KOPT-K1 (cell line): Measurements from ENCODE around the gene HAS3.
"Not testable (repeated sequence)": the region's sequence is repeated elsewhere in the genome, so short reads cannot be mapped to it uniquely, and the experiment has no call there.

Experiments used
- H3K27ac ChIP-seq: fragments of 200-600 bp; sonication (generic); 2 replicates; pipeline ENCODE4 v1.5.1; 2016; ENCODE audit warnings: antibody characterized with exemption, mild to moderate bottlenecking, low read depth, low read length; ENCODE audit not compliant: poor library complexity, severe bottlenecking
- H3K36me3 ChIP-seq: fragments of 200-600 bp; sonication (generic); 2 replicates; pipeline ENCODE4 v1.5.1; 2017; ENCODE audit warnings: antibody characterized with exemption, mild to moderate bottlenecking, low read length, moderate library complexity; ENCODE audit not compliant: insufficient read depth
- H3K9me3 ChIP-seq: fragments of 200-600 bp; sonication (generic); 2 replicates; pipeline ENCODE4 v1.5.1; 2017; ENCODE audit warnings: antibody characterized with exemption, low read length, mild to moderate bottlenecking; ENCODE audit not compliant: insufficient read depth, poor library complexity, severe bottlenecking

The HAS3 gene, protein sequence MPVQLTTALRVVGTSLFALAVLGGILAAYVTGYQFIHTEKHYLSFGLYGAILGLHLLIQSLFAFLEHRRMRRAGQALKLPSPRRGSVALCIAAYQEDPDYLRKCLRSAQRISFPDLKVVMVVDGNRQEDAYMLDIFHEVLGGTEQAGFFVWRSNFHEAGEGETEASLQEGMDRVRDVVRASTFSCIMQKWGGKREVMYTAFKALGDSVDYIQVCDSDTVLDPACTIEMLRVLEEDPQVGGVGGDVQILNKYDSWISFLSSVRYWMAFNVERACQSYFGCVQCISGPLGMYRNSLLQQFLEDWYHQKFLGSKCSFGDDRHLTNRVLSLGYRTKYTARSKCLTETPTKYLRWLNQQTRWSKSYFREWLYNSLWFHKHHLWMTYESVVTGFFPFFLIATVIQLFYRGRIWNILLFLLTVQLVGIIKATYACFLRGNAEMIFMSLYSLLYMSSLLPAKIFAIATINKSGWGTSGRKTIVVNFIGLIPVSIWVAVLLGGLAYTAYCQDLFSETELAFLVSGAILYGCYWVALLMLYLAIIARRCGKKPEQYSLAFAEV

DNA sequence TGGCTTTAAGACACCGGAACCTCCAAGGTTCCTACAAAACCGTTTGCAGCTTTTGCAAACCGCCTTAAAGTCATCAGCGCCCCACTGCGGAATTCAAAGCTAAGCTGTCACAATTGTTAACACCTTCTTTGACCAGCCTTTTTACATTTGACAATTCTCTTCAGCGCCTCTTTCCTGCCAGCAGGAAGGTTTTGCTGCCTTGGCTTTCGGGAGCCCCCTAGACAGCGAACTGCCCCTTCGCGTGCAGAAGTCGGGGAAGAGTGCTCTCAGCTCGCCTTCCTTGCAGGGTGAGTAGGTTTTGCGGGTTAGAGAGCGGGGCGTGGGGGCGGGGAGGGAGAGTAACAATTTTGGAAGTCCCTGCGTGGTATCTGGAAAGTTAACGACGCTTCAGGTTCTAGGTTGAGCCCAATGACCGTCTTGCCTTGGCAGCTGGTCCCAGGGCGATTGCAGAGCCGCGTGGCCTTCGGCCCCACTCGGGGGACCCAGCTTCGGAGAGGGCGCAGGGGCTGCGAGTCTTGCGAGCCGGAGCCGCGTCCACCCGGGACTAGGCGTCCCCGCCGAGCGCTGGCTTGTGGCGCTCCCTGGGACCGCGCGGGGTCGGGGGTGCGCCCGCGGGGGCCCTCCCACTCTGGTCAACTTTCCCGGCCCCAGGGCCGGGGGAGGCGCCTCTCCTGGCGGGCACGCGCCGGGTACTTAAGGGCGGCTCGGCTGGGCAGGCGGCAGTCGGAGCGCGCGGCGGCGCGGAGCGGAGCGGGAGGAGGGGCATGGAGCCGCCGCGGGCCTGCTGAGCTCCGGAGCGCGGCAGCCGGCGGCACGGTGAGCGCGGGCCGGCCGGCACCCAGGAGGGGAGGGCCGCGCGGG, at the start of gene HAS3:
Gene HAS3 (plus strand): TSS at position 153 of the 861 bp plus-strand sequence. CDS start 3,743 bp downstream, outside the sequence.
- Histone ChIP-seq H3K27ac (peak within 1 kb of the TSS; percentile 29), H3K9me3 (no peaks in the 10 kb centered on the region), H3K36me3 (peaks cover 2% of the 10 kb centered on the region; the same call in 1 of the 2 replicates)

DNA sequence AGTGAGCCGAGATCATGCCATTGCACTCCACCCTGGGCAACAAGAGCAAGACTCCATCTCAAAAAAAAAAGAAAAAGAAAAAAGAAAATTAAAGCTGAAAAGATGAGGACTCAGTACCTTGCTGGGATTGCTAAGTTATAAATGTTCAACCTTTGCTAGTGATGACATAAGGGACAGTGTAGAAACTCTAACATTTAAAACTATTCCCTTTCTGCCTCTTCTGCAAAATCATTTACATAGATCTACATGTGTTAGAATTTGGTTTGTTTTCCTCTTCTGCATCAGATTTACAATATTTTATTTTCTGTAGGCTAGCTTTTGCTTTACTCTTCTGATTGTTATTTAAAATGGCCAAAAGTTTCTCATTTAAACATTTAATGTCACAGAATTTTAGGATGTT, 49.5 kb upstream of the HAS3 start:
- Histone ChIP-seq H3K9me3 (no peaks in the 10 kb centered on the region), H3K36me3 (no peaks in the 10 kb centered on the region), H3K27ac (no peak overlapping the region)

DNA sequence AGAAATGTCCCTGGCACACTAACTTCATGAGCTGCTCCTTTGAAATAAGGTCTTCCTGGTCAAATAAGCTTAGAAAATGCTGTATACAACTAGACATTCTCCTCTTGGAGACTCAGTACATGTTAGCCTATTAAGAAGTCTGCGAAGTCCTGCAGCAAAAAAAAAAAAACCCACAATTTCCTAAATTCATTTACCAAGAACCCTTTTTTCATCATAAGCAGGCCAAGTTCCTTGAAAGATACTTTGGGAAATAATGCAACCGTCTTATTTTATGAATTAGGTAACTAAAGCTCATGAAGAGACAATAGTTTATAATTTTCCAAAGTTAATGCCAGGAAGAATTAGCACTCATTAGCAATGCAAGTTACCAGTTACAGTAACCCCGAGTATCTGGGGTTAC, 49.0 kb upstream of the HAS3 start:
- H3K27ac ChIP-seq = no peak overlapping the region
- H3K36me3 ChIP-seq = no peaks in the 10 kb centered on the region
- H3K9me3 ChIP-seq = no peaks in the 10 kb centered on the region

DNA sequence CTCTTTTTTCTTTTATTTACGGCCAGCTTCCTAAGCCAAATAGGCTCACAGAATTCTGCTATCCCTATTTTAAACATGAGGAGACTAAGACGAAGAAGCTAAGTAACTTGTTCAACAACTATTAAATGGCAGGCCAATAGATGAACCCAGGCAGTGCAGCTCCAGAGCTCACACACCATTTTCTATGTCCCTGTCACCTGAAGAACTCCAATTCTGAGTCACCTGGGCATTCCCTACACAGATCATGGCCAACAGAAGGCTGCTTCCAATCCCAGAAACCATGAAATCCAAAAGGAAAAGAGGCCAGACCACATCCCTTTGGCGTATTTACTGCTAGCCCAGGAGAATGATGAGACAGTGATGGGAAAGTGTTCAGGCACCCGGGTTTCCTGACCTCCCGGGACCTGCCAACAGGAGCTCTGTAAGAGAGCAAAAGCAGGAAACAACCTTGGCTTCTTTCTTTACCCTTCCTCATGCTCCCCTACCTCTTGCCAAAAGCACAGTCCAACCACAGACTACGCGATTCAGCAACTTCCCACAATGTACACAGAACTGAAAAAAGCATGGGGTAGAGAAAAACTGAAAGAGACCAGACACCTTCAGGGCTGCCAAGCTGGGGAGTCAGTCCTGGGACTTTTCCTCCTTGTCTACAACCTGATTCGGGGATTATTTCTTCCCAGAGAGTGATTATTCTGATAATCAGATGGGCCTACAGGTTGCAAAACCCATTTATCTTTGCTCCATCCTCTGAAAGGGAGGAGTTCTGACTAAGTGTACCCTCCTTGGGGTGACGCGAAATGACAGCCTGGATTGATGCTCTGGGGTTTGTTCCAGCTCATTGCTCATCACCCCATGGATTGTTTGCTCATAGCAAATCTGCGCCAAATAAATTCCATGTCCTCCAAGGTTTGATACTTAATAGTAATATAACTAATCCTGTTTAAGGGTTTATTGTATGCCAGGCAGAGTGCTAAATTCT, 47.8 kb upstream of the HAS3 start:
- Histone ChIP-seq H3K9me3 (no peaks in the 10 kb centered on the region), H3K36me3 (no peaks in the 10 kb centered on the region), H3K27ac (peak overlapping the region; percentile 50)

DNA sequence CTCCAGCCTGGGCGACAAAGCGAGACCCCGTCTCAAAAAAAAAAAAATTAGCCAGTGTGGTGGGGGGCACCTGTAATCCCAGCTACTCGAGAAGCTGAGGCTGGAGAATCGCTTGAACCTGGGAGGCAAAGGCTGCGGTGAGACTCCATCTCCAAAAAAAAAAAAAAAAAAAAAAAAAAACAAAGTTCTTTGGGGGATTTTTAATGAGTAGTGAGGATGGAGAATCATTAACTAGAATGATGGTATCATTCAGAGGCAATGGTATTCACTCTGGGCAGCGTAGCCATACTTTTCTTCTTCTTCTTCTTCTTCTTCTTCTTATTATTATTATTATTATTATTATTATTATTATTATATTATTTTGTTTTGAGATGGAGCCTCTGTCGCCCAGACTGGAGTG, 42.0 kb upstream of the HAS3 start:
- H3K27ac ChIP-seq, H3K36me3 ChIP-seq, H3K9me3 ChIP-seq: not testable (repeated sequence)

DNA sequence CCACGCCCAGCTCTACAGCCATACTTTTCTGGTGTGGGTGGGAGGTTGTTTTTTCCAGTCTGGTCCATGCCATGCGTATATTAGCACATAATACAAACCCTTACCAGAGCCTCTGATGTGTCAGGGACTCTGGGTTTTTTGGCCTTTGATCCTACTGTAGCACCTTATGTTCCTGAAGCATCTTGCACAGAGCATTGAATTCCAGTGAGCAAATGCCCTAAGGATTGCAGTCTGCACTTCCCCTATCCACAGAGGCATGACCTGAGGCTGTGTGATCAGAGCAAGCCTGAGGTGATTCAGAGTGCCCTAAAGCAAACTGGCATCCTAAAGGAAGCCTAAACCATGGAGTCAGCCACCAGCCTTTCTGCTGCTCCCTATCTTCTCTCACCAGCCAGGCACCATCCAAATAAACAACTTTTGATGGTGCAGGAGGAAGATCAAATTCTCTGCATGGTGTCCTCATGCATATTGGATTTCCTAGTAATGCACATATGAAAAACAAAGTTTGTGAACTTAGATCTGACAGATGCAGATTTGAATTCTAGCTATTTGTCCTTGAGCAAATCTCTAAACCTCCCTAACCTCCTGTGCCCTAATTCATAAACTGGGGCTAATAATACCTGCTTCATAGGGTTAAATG, 41.2 kb upstream of the HAS3 start:
- H3K27ac ChIP-seq = no peak overlapping the region
- H3K9me3 ChIP-seq = no peaks in the 10 kb centered on the region
- H3K36me3 ChIP-seq = no peaks in the 10 kb centered on the region

DNA sequence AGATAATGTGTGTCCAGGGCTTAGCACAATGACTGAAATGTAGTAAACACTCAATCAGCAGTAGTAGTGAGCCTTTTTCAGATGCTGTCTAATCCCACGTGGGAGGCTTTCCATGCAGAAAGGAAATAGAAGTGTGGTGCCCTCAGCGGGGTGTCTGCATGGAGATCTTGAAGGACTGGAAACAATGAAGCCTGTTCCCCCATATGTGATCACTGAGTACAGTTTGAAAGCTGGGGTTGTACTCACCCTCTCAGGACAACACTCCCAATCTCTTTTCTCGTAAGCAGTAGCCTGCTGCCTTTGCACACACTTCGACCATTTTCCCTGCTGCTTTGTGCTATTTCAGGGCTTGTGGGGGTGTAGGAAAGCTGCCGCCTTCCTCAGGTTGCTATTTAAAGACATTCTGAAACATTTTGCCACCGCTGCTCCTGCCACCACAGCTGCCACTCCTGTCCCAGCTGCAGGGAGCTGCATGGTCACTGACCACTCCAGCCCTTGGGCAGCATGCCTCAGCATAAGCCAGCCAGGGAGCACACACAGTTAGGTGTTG, 40.6 kb upstream of the HAS3 start:
- Histone ChIP-seq H3K36me3 (no peaks in the 10 kb centered on the region), H3K27ac (no peak overlapping the region), H3K9me3 (no peaks in the 10 kb centered on the region)

DNA sequence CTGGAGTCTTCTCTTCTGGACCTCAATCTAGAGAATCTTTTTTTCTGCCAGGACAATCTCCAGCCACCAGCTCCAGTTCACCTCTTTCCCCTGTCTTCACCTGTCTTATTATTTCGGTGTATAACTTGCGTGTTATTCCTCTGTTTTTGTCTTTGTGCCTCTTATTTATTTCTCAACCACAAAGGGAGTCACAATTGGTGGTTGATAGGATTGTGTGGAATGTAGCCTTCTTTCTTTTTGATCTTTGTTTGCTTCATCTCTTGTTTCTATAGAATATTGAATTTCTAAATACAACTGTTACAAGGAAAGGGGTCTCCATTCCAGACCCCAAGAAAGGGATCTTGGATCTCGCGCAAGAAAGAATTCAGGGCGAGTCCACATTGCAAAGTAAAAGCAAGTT, 35.9 kb upstream of the HAS3 start:
- Histone ChIP-seq H3K27ac (no peak overlapping the region), H3K36me3 (no peaks in the 10 kb centered on the region), H3K9me3 (no peaks in the 10 kb centered on the region)

DNA sequence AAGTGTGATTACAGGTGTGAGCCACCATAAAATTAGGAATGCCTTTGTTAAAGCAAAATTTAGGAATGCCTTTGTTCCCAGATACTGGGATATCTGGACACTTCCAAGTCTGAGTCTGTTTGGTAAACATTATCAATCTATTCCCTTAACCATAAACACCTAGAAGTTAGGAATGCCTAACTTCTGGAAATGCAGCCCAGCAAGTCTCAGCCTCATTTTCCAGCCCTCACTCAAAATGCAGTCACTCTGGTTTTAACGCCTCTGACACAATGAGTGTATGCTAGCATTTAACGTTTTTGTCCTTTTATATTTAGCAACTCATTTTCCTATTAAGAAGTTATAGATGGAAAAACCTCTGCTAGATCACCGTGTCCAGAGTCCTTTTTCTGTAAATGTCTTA, 34.4 kb upstream of the HAS3 start:
- Histone ChIP-seq H3K36me3 (no peaks in the 10 kb centered on the region), H3K9me3 (no peaks in the 10 kb centered on the region), H3K27ac (peak overlapping the region; percentile 83)

DNA sequence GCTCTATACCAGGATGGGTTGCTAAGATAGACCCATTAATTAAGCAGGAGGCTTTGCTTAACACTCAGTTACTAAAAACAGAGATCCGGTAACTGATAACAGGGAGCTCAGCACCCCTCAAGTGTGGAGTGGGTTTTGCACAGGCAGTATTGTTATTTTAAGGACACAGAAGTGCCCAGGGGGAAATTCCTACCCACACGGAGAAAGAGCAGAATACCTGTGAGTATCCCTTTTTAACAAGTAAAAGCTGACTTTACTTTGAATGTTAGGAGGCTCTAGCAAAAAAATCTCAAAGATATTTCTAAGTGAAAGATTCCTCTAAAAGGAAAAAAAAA, 32.8 kb upstream of the HAS3 start:
- Histone ChIP-seq H3K9me3 (no peaks in the 10 kb centered on the region), H3K36me3 (no peaks in the 10 kb centered on the region), H3K27ac (peak overlapping the region; percentile 83)

DNA sequence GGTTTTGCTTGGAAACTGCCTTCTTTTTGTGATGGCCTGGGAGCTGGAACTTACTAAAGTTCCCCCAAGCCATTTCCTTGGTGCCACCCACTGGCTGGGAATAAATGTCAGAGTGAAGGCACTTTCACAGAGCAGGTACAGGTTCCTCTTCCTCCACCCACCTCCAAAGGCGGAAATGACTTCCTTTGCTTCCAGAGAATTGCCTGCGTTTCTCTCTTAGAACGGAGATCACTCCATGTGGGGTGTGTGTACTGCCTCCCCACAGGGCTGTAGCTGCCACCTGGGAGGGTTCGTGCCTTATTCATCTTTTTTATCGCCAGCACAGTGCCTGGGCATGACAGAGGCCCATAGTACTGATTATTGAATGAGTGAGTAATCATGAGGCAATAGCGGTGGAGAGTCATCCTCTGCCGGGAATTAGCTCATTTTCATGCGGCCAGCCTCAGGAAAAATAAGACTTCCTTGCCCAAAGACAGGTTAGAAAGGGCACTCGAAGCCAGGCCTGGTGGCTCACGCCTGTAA, 32.2 kb upstream of the HAS3 start:
- H3K9me3 ChIP-seq = no peaks in the 10 kb centered on the region

DNA sequence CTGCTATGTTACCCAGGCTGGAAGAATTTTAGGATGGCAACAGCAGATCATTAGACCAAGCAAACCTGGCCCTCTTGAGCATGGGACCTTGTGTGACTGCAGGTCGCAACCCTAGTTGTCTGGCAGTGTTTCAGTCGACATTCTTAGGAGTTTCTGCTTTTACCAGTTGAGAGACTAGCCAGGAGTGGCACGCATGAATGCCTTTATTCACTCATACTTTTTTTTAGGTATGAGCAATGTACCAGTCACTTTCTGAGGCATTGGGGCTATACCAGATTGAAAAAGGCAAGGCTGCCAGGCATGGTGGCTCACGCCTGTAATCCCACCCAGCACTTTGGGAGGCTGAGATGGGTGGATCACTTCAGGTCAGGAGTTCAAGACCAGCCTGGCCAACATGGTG, 28.2 kb upstream of the HAS3 start:
- Histone ChIP-seq H3K27ac (no peak overlapping the region), H3K36me3 (no peaks in the 10 kb centered on the region), H3K9me3 (no peaks in the 10 kb centered on the region)

More for the DNA sequence above, 32.2 kb upstream of the HAS3 start:
- peak overlapping the region; percentile 83 for H3K27ac ChIP-seq
- H3K36me3 ChIP-seq = no peaks in the 10 kb centered on the region

DNA sequence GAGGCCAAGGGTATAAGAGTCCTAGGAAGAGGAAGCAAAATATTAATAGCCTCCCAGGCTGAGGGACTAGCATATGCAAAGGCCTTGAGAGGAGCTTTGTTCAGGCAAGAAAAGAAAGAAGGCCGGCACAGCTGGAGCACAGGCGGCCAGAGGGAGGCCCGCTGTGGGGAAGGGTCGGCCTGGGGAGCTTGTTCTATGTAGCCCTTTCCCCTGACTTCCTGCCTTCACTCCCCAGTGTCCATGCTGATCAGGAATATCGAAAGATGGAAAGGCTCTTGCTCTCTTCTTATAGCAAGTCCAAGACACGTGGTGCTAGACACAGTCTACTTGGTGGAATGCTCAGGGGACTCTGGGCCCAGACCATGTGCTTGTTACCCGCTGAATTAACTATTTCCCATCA, 27.4 kb upstream of the HAS3 start:
- Histone ChIP-seq H3K36me3 (no peaks in the 10 kb centered on the region), H3K9me3 (no peaks in the 10 kb centered on the region), H3K27ac (no peak overlapping the region)

DNA sequence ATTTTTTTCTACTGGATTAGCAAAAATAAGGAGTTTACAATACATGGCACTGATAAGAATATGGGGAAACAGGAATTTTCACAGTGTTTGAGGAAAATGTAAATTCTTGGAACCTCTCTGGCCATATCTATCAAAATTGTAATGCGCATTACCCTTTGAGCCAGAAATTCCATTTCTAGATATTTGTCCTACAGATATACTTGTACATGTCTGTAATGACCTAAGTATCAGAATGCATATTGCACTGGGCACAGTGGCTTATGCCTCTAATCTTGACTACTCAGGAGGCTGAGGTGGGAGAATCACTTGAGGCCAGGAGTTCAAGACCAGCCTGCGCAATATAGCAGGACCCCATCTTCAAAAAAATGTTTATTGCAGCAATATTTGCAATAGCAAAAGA, 25.8 kb upstream of the HAS3 start:
- Histone ChIP-seq H3K9me3 (no peaks in the 10 kb centered on the region), H3K36me3 (no peaks in the 10 kb centered on the region; the same call in 1 of the 2 replicates), H3K27ac (no peak overlapping the region)
